OCI-LY1 (cell line): ENCODE measurements around the gene CELA3B.

Experiments
- H2AFZ ChIP-seq: fragments of 200-600 bp; sonication (generic), shearing (Covaris generic); 2 replicates; pipeline ENCODE4 v1.6.0; 2014; ENCODE audit warnings: antibody characterized with exemption, mild to moderate bottlenecking, low read length
- H3F3A ChIP-seq: fragments of 200-600 bp; sonication (generic), shearing (Covaris generic); 2 replicates; pipeline ENCODE4 v1.6.0; 2014; ENCODE audit warnings: mild to moderate bottlenecking, antibody characterized with exemption, low read length, moderate library complexity; ENCODE audit not compliant: insufficient read depth
- H3K27ac ChIP-seq: fragments of 200-600 bp; sonication (generic); 2 replicates; pipeline ENCODE4 v1.5.1; 2014; ENCODE audit warnings: low read length, mixed run types, mild to moderate bottlenecking, low read depth; ENCODE audit not compliant: poor library complexity, severe bottlenecking
- H3K27me3 ChIP-seq: fragments of 200-600 bp; sonication (generic); 2 replicates; pipeline ENCODE4 v1.6.0; 2014; ENCODE audit warnings: antibody characterized with exemption, mild to moderate bottlenecking, low read length, moderate library complexity; ENCODE audit not compliant: insufficient read depth
- H3K36me3 ChIP-seq: fragments of 200-600 bp; sonication (generic); 2 replicates; pipeline ENCODE4 v1.6.1; 2014; ENCODE audit warnings: mild to moderate bottlenecking, antibody characterized with exemption, low read length, moderate library complexity, mixed read lengths; ENCODE audit not compliant: insufficient read depth
- H3K4me1 ChIP-seq: fragments of 200-600 bp; sonication (generic); 2 replicates; pipeline ENCODE4 v1.5.1; 2014; ENCODE audit warnings: mild to moderate bottlenecking, low read length, moderate library complexity; ENCODE audit not compliant: insufficient read depth, severe bottlenecking
- H3K4me2 ChIP-seq: fragments of 200-600 bp; sonication (generic), shearing (Covaris generic); 2 replicates; pipeline ENCODE4 v1.6.1; 2014; ENCODE audit warnings: low read length
- H3K4me3 ChIP-seq: fragments of 200-600 bp; sonication (generic); 2 replicates; pipeline ENCODE4 v1.5.1; 2014; ENCODE audit warnings: low read length, low read depth, mild to moderate bottlenecking, mixed read lengths; ENCODE audit not compliant: poor library complexity, severe bottlenecking
- H3K79me2 ChIP-seq: fragments of 200-600 bp; shearing (Covaris generic); 2 replicates; pipeline ENCODE4 v1.6.1; 2016; ENCODE audit warnings: mixed run types, low read length, mixed read lengths; ENCODE audit not compliant: insufficient read depth
- H3K9ac ChIP-seq: fragments of 200-600 bp; sonication (generic), shearing (Covaris generic); 2 replicates; pipeline ENCODE4 v1.6.1; 2014; ENCODE audit warnings: mild to moderate bottlenecking, low read length, mixed read lengths
- H3K9me2 ChIP-seq: fragments of 200-600 bp; sonication (generic), shearing (Covaris generic); 2 replicates; pipeline ENCODE4 v1.6.1; 2014; ENCODE audit warnings: low read depth, mild to moderate bottlenecking, low read length, mixed read lengths
- H3K9me3 ChIP-seq: fragments of 200-600 bp; shearing (Covaris generic); 2 replicates; pipeline ENCODE4 v1.6.1; 2014; ENCODE audit warnings: low read length, mixed read lengths
- H4K20me1 ChIP-seq: fragments of 200-600 bp; sonication (generic), shearing (Covaris generic); 2 replicates; pipeline ENCODE4 v1.6.0; 2016; ENCODE audit warnings: mild to moderate bottlenecking, low read length; ENCODE audit not compliant: insufficient read depth
- CTCF ChIP-seq: fragments of 200-600 bp; sonication (generic), shearing (Covaris generic); IDR thresholded peaks from 2 replicates; pipeline ENCODE4 v1.5.1; 2017; ENCODE audit warnings: mild to moderate bottlenecking, antibody characterized with exemption, low read length, moderate library complexity, mixed read lengths
- EZH2 ChIP-seq: fragments of 200-600 bp; sonication (generic), shearing (Covaris generic); IDR thresholded peaks from 2 replicates; pipeline ENCODE4 v1.8.0; 2017; ENCODE audit warnings: borderline replicate concordance, mixed run types, mild to moderate bottlenecking, antibody characterized with exemption, low read length, moderate library complexity, mixed read lengths

CELA3B gene

DNA sequence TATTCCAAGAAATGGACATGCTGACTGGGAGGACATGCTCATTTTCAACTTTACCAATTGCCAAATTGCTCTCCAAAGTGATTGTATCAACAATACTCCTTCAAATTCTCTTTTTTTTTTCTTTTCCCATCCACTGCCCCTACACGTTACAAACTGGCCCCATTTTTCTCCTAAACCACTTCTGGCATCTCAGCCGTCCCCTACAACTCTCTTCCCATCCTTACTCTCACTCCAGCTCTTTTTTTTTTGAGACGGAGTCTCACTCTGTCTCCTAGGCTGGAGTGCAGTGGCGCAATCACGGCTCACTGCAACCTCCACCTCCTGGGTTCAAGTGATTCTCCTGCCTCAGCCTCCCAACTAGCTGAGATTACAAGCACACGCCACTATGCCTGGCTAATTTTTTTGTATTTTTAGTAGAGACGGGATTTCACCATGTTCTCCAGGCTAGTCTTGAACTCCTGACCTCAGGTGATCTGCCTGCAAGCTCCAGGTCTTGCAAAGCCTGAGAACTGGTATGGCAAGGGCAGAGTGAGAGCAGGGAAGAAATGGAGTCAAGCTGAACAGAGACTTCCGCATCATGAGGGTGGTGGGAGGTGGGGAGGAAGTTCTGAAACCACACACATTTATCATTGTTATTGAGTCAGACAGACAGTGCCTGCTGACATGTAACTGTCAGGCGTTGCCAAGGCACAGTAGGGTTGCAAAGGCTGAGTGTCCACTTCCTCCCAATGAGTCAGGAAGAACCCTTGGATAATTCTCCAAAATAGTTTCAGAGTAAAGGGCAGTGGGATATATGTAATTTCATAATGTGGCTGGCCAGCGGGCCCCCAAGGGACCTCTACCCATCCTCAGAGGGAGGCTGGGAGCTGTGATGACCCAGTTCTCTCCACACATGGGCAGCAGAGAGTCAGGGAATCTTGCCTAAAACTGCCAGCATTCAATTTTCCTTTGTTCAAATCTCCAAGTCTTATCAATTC, 42.0 kb downstream of the CELA3B start:
- Histone ChIP-seq H3K4me3 (no peak overlapping the region), H3K4me1 (peaks cover under 1% of the 10 kb centered on the region), H3K79me2 (no peaks in the 10 kb centered on the region), H3K9ac (no peak overlapping the region), H3K36me3 (no peaks in the 10 kb centered on the region), H3K27ac (no peak overlapping the region), H3K9me2 (no peaks in the 10 kb centered on the region), H3K9me3 (no peaks in the 10 kb centered on the region), H3K4me2 (no peak overlapping the region), H3K27me3 (no peaks in the 10 kb centered on the region), H3F3A (no peaks in the 10 kb centered on the region), H4K20me1 (no peaks in the 10 kb centered on the region), H2AFZ (no peak overlapping the region)
- TF ChIP-seq EZH2 (no peak), CTCF (peak; percentile 16; the same call in 1 of the 2 replicates)

- TF ChIP-seq EZH2 = no peak
- TF ChIP-seq CTCF = no peak
- H3K4me3 ChIP-seq = no peak overlapping the region
- H4K20me1 ChIP-seq = no peaks in the 10 kb centered on the region
- H3K27ac ChIP-seq = no peak overlapping the region
- H3K4me1 ChIP-seq = peaks cover 16% of the 10 kb centered on the region
- H3K9me3 ChIP-seq = no peaks in the 10 kb centered on the region
- H3K27me3 ChIP-seq = no peaks in the 10 kb centered on the region
- H3K4me2 ChIP-seq = no peak overlapping the region
- no peaks in the 10 kb centered on the region for H3K79me2 ChIP-seq
- H3K9me2 ChIP-seq = no peaks in the 10 kb centered on the region
- no peaks in the 10 kb centered on the region for H3F3A ChIP-seq
- no peak overlapping the region for H2AFZ ChIP-seq
- H3K36me3 ChIP-seq = peaks cover 4% of the 10 kb centered on the region; the same call in 1 of the 2 replicates
- H3K9ac ChIP-seq = no peak overlapping the region
Observed at GRCh38 chr1:22021061-22021460, 44.2 kb downstream of the CELA3B start.

DNA sequence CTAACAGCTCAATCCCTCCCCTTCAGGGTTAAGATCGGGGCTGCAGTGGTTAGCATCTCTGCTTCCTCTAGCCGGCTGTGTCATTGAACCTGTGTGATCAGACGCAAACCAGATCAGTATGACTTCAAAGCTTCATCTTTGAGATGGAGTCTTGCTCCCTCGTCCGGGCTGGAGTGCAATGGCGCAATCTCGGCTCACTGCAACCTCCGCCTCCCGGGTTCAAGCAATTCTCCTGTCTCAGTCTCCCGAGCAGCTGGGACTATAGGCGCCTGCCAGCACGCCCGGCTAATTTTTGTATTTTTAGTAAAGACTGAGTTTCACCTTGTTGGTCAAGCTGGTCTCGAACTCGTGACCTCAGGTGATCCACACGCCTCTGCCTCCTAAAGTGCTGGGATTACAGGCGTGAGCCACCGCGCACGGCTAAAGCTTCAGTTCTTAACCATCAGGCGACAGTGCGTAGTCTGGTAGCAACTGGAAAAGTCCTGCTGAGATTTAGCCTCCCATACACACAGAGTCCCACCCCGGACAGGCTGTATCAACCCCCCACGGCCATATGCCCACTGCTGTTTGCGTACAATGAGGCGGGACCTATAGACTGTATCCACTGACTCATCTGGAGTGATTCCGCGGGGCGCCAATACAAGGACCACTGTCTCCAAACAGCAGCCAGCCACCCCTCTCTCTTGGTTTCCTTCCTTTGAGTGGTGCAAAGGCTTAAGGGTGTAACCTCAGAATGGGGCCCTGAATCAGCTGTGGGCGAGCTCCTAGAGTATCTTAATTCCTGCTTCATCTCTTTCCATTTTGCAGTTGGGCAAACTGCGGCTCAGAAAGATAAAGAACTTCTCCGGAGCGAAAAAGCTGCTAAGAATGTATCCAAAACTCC, 47.9 kb downstream of the CELA3B start:
- peak overlapping the region; percentile 91 for H3K27ac ChIP-seq
- TF ChIP-seq CTCF = 0 out of 2 replicates have a peak, but pooled peaks have one; percentile 2
- no peak for TF ChIP-seq EZH2
- peak overlapping the region; percentile 95 for H2AFZ ChIP-seq
- peaks cover 8% of the 10 kb centered on the region; the same call in 1 of the 2 replicates for H3K36me3 ChIP-seq
- peak overlapping the region; percentile 91 for H3K4me2 ChIP-seq
- no peaks in the 10 kb centered on the region for H3K9me2 ChIP-seq
- peak overlapping the region; percentile 100 for H3K9ac ChIP-seq
- H3K4me1 ChIP-seq = peaks cover 26% of the 10 kb centered on the region
- H3K27me3 ChIP-seq = no peaks in the 10 kb centered on the region
- H3F3A ChIP-seq = no peaks in the 10 kb centered on the region
- H4K20me1 ChIP-seq = no peaks in the 10 kb centered on the region
- H3K79me2 ChIP-seq = no peaks in the 10 kb centered on the region
- H3K9me3 ChIP-seq = no peaks in the 10 kb centered on the region
- peak overlapping the region; percentile 100 for H3K4me3 ChIP-seq
